G401.6 (cell line): ENCODE measurements around the gene IGFALS.
"Not testable (repeated sequence)": the region's sequence is repeated elsewhere in the genome, so short reads cannot be mapped to it uniquely, and the experiment has no call there.

Experiments
- FAIRE-seq: peaks from 2 replicates; lab custom pipeline; 2012; peaks lifted over from hg19 to GRCh38; lab: Jason Lieb, UNC

The IGFALS gene

DNA sequence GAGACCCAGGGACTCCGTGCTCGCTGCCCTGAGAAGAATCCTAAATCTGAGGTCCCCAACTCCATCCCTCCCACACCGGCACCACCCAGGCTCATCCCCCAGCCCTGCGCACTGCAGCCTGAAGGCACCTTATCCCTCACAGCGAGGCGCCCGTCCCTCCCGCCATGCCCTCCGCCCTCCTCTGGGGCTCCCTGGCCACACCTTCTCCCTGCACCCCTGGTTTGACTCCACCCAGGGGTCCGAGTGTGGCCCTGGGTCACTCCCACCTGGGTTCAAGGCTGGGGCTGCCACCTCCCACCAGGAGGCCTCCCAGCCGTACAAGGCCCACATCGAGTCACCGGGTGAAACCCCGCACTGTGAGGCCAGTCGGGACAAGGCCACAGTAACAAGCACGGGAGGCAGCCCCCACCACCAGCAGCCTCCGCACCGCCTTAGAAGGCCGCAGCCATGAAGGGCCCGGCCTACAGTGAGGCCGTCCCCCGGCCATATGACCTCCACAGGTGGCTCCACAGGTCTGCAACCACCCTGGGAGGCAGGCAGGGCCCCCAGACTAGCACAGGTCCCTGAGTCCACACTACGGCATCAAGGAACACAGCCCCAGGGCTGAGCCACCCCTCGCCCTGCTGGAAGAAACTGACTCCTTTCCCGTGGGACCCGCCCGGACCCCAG is 24.8 kb upstream of the IGFALS start:
- FAIRE-seq: no peak

DNA sequence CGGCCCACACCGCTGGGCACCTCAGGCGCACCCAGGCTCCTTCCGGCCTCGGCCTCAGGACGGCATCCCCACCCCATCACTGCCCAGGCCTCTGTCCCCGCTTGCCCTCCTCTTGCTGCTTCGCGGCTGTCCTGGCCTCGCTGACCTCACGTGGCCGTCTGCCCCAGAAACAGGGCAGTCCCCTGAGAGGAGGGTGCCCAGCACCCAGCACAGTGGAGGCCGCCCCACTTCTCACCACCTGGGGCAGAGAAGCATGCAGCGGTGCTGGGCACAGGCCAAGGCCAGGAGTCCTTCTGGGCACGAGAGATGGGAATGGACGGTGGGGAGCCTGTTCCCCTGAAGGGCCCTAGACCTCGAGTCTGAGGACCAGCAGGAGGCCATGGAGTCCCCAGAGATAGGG is 24.2 kb upstream of the IGFALS start:
- no peak for FAIRE-seq

DNA sequence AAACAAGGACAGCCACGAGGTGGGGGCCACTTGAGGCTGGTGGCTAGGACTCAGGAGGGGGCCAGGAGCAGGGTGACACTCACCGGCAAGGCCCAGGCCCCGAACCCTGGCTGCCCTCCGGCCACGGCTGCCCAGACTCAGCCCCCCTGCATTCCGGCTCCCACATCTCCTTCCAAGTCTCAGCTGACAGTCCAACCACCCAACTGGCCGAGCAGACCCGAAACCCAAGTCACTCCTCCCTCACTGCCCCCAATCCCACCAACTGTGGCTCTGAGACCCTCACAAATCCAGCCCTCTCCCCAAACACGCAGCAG is 23.7 kb upstream of the IGFALS start:
- FAIRE-seq: no peak

DNA sequence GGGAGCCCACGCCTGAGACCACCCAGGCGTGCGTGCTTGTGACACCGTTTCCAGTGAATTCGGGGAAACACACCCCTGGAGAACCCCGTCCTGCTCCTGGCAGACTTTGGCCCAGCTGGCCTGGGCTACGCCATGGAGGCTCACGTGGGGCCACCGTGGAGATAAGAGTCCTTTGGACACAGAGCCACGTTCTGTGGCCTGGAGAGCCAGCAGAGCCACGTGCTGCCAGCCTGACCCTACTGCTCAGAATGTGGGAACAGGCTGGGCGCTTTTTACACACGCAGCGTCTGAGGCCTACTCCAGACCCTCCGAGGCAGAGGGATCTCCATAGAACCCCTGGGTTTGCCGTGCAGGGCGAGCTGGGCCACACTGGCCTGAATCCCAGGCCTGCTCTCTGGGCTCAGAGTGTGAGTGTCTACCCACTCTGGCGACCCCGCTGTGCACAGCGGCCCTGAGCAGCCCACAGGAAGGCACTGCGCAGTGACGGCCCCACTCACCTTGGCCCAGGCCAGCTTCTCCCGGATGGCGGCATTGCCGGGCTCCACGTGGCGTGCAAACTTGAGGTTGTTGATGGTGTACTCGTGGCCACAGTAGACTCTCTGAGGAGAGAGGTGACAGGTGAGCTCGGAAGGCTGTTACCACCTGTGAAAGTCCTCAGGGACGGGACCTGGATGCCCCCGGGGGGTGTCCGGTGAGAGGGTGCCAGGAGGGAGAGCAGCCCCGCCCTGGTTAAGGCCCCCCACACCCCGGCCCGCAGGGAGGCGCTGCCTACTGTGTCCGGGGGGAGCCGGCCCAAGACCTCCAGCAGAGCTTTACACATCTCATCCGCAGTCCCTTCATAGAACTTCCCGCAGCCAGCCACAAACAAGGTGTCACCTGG is 23.1 kb upstream of the IGFALS start:
- FAIRE-seq: no peak

DNA sequence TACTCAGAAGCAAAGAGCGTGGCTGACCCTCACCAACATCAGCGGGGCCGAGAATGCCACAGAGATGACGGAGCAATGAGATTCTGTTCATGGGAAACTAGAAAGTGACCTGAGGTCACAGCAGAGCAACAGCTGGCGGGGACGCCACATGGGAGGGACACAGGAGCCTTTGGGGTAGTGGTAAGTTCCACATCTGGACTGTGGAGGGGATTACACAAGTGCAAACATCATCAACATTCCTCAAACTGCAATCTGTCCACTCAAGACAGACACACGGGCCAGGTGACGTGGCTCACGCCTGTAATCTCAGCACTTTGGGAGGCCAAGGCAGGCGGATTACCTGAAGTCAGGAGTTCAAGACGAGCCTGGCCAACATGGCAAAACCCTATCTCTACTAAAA is 22.0 kb upstream of the IGFALS start:
- no peak for FAIRE-seq

DNA sequence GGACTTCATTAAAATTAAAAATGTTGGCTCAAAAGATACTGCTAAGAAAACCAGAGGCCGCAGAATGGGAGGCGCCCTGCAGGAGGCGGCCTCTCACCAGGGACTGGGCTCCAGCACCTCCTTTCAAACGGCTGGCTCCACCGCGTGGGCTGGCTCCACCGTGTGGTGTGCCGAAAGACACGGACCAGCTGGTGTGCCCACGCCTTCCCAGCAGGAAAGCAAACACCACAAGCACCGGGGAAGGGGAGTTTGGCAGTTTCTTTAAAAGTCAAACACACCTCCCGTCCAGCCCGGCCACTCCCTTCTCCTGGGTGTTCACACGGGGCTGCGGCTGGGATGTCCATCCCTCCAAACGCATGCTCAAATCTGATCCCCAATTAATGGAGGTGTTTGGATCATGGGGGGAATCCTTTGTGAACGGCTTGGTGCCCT is 19.2 kb upstream of the IGFALS start:
- FAIRE-seq: no peak

DNA sequence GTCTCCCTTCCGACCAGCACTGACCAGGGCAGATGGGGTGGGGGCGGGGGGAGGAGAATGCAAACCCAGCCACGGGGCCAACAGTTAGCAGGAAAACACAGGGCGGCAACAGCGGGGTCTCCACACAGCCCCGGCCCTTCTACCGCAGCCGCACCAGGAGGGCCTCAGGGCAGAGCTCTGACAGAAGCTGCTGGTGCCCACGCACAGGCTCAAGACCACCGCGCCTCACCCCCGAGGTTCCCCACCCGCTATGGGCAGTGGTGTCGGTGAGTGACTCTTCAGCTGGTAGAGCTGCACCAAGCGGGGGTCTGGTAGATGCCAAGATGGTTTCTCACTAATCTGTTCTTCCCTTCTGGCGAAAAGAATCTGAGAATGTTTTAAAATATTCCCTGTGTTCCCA is 17.0 kb upstream of the IGFALS start:
- no peak for FAIRE-seq

DNA sequence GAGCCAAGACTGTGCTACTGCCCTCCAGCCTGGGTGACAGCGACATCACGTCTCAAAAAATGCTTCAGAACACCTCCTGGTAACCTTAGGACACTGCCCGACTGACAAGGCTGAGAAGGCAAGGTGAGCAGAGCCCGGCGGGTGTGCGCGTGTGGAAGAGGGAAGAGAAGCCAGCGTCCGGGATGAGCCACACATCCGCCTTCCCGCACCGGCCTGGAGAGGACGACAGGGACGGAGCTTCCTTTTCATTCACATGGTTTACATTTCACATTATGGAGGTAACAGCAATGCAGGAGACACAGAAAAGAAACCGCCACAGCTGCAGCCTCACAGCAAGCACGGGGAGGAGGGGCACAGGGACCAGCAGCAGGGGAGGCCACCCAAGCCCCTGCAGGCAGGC is 16.6 kb upstream of the IGFALS start:
- FAIRE-seq: no peak

DNA sequence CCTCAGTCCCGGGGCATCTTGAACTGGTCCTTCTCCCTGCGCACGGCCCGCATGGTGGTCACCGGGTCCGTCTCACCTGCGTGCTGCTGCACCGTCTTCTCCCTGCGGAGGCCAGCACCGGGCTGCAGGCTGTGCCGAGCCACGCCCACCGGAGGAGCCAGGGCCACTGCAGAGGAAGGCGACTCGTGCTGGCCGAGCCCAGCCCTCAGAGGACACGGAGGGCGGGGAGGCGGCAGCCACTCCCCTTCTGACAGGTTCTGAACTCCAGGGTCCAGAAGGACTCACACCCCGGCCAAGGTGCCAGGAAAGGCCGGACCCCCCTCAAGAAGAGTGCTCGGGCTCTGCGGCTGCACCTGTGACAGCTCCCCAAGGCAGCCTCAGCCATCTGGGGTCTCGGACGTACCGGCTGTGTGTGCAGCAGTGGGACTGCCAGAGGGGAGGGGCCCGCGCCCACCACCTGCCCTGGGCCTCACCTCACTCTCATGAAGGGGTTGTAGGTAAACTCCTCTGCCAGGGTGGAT is 15.8 kb upstream of the IGFALS start:
- no peak for FAIRE-seq

DNA sequence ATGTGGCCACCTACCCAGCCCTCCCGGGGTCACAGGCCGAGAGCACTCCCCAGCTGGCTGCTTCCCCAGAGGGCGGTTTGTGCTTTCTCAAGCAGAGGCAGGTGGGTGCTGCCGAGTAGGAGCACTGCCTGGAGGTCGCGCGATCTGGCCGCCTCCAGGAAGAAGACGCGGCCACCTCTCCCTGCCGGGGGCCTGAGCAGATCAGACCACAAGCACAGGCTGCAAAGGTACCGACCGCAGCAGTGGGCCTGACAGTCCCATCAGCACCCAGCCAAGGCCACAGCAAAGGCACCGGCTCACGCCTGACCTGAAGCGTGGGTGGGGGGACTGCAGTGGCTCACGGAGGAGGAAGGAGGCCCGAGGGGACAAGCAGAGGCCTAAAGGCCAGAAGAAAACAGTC is 15.2 kb upstream of the IGFALS start:
- no peak for FAIRE-seq

DNA sequence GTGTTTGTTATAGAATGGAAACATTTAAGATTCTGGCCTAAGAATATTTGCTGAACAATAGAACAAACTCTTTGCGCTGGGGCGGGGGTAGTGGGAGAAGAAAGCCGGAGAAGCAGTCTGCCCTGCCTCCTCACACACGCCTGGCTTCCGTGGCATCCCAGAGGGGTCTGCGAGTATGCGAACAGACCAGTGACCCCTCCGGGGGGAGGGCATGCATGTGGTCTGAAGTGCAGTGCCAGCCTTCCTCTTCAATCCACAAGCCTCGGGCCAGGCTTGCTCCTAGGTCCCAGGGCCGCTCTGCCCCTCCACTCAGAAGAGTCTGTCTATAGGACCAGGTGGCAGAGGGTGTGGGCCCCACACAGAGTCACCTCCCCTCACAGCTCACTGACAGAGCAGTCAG is 14.1 kb upstream of the IGFALS start:
- FAIRE-seq: no peak

DNA sequence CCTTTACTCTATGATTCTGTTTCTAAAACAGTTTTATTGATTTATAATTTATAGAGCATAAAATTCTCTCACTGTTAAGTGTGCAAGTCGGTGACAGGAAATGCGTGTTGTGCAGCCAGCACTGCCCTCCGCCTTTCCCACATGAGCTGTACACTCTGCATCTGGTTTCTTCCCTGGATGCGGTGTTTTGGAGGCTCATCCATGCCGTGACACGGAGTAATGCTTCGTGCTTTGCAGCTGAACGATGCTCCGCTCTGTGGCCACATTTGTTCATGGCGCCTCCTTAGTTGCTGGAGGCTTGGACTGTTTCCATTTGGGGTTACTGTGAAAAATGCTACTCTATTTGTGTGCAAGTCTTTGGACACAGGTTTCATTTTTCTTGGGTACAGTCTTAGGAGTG is 7.2 kb upstream of the IGFALS start:
- FAIRE-seq: no peak

DNA sequence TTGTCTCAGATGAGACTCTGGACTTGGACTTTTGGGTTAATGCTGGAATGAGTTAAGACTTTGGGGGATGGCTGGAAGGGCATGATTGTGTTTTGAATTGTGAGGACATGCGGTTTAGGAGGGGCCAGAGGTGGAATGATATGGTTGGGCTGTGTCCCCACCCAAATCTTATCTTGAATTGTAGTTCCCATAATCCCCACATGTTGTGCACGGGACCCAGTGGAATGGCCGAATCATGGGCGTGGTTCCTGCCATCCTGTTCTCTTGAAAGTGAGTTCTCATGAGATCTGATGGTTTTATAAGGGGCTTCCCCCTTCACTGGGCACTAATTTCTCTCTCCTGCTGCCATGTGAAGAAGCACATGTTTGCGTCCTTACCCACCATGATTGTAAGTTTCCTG is 5.8 kb upstream of the IGFALS start:
- not testable (repeated sequence) for FAIRE-seq

DNA sequence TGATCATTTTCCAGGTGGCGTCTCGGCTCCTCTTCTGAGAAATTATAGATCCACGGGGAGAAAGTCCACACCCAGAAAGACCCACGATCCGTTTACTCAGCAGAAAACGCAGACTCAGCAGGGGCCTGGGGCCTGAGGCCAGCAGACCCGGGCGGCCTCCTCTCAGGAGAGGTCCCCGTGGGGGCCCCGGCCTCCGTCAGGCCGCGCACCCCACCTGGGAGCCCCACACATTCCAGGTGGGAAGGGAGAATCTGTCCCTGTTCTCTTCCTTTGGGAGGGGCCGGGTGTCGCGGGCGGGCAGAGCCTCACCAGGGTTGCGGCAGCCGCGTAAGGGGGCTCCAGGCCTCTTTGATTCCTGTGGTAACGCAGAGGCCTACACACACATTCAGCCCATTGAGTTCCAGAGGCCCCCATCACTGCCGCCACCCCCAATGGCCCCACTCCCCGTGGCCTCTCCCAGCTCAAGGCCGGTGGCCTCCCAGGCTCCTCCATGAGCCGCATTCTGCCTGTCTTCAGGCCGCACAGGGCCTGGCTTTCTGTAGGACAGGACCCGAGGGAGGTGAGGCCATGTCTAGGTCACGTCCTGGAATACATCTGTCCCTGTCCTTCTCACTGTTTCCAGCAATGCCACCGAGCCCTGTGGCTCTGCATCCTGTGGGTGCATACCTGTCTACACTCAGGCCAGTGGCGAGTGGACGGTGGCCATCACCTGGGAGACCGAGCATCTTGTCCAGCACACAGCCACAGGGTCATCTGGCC is 1.6 kb upstream of the IGFALS start:
- FAIRE-seq: no peak

DNA sequence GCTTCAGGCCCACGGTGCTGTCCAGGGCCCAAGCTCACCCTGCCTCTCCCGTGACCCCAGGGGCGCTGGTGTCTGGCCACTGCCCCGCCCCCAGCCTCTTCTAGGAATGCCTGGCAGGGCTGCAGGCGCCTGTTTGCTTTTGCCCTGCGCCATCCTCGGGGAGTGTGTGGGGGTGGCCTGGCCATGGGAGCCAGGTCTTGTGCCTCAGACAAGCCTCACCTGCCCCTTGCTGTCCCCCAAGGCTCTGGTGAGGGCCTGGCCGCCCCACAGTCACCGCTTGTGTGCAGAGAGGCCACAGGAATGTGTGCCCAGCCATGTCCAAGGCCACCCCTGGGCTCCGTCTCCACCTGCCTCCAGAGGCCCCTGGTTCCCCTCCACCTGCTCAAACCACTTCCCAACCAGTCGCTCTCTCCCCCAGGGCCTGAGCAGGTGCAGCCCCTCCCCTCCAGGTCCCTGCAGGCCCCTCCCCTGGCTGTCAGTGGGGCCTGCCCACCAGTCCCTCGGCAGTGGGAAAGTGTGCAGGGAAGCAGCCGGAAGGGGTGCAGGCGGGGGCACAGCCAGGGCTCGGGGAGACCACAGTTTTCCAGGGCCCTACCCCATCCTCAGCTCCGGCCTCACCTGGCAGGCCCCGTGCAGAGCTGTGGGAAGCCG is 841 bp upstream of the IGFALS start:
- no peak for FAIRE-seq

DNA sequence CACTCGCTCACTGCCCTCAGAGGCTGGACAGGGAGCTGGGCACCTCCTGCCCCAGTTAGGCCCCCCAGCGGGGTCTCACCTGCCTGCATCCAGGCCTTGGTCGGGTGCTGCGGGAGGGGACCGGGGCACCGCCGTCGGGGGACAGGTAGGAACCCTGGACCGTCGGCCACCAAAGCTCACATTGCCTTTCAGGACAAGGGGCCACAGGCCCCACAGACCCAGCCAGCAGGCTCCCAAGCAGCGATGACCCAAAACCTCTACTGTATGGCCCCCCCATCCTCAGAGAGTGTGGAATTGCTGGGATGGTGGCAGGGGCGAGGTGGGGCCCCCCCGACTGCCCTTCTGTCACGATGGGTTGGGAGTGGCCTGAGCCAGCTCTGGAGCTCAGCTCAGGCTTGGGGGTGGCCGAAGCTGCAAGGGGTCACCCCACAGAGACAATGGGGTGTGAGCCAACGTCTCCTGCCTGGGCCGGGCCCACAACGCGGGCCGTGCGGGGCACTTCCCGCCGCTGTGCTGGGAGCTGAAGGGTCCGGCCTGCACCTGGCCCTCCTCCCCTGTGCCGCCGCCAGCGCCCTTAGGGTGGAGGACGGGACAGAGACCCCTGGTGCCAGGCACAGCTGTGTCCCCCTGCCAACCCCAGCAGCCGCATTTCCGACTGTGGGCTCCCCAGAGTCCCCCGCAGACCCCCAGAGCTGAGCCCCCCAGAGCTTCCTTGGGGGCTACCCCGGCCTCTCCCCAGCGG is 498 bp downstream of the IGFALS start:
- FAIRE-seq: no peak

DNA sequence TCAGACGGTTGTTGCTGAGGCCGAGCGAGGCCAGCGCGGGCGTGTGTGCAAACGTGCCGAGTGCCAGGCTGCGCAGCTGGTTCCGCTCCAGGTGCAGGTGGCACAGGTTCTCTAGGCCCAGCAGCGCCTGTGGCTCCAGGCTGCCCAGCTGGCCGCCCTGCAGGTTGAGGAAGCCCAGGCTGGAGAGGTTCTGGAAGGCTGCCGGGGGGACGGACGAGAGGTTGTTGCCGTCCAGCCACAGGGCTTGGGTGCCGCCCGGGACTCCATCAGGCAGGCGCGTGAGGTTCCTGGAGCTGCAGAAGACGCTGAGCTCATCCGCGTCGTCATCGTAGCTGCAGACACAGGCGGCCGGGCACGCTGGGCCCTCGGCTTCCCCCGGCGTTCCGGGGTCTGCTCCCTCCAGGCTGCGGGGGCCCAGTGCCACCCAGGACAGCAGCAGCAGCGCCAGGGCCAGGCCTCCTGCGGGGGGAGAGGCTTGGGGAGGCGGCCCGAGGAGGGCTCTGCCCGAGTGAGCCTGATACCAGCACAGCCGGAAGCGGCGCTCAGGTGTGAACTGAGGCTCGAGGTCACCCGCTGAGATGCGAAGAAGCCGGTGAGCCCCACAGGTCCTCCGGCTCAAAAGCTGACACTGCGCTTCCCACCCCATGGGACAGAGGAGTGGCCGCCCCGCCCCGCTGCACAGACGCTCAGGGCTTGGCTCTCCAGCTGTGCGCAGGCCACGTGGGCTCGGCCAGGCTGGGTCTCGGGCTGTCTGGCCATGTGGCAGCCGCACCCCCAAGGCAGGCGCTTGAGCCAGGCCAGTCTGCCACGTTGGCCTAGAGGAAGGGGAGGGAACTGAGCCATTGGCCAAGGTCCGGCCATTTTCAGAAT is 1.3 kb downstream of the IGFALS start:
- FAIRE-seq: no peak

DNA sequence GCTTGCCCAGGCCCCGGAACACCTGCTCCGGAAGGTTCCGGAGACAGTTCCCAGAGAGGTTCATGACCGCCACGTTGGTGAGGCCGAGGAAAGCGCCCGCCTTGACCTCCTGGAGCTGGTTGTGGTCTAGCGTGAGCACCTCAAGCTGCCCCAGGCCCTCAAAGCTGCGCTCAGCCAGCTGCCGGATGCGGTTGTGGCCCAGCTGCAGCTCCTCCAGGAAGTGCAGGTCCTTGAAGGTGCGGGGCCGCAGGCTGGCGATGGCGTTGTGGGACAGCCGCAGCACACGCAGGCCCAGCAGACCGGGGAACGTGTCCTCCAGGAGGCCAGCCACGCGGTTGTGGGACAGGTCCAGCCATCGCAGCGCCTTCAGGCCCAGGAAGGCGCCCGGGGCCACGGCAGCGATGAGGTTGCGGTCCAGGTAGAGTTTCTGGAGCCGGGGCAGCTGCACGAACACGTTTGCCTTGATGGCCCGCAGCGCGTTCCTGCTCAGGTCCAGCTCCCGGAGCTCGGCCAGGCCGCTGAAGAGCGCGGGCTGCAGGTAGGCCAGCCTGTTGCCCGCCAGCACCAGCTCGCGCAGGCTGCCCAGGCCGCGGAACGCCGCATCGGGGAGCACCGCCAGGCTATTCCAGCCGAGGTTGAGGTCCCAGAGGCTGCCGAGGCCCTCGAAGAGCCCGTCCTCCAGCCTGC is 2.1 kb downstream of the IGFALS start:
- no peak for FAIRE-seq

DNA sequence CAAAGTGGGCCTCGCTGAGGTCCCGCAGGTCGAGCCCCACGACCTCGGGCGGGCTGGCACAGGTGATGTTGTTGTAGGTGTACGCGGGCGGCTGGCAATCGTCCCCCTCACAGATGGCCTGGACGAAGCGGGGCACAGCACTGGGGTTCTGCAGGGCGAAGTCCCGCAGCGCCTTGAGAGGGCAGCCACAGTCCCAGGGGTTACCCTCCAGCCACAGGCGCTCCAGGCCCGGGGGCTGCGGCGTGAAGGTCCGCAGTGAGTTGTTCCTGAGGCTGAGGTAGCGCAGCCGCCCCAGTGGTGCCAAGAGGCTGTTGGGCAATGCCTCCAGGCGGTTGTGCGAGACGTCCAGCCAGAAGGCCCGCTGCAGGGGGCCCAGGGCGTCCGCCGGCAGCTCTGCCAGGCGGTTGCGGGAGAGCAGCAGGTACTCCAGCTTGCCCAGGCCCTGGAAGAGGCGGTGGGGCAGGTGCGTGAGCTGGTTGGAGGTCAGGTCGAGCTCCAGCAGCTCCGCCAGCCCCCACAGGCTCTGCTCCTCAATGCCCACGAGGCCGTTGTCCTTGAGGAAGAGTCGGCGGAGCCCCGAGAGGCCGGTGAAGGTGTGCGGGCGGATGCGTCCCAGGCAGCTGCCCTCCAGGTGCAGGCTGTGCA is 2.8 kb downstream of the IGFALS start:
- FAIRE-seq: no peak

DNA sequence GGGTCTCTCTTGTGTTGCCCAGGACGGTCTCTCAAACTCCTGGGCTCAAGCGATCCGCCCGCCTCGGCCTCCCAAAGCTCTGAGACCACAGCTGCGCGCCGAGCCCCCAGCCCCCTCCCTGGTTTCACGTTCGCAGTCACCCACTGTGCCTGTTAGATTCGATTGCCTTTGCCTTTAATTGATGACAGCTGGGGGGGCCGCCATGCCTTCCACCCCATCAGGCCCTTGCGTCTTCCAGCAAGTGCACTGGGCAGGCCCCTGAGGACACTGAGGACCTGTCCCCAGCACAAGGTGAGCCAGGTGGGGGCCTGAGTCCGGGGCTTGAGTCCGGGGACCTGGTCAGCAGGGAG is 3.3 kb downstream of the IGFALS start:
- no peak for FAIRE-seq
